ENCODE results near the gene RAI1. TPM values are rescaled to one million over a fixed set of nuclear protein-coding genes. Genes with fewer than 3 reads are reported as not detected.

RAI1 gene
- total RNA-seq, 2 donors from 2014 or later, result 35.9 to 42.9 TPM

DNA sequence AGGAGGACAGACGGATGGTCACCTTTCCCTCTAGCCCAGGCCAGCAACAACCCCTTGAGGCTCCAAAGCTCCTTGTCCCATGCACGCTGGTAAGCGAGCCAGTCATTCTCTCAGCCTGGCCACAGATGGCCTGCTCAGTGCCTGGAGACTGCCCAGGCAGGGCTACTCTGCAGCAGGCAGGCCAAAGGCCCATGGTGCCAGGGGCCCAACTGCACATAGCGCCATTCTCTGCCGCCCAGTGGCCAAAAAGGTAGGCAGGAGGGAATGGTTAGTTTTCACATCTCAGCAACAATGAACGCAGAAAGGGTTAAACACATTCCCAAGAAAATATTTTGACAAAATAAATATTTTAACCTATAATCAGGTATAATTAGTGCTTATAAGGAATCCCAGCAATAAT lies 163.2 kb downstream of the RAI1 start:
- Mint-ChIP-seq H3K36me3 (ENCODE audit: low read depth) (no peaks in the 10 kb centered on the region), H3K4me1 (peaks cover 16% of the 10 kb centered on the region), H3K27ac (no peak overlapping the region), H3K27me3 (ENCODE audit: insufficient read depth) (no peaks in the 10 kb centered on the region), H3K4me3 (no peak overlapping the region), H3K9me3 (no peaks in the 10 kb centered on the region)
- WGBS, 2 experiments (ENCODE audit: insufficient coverage in 1 of 2, insufficient read length in 1 of 2), result 94 to 97% methylated on average over 3 to 5 of the region's 6 CpGs
- TF ChIP-seq, protein P1, sequence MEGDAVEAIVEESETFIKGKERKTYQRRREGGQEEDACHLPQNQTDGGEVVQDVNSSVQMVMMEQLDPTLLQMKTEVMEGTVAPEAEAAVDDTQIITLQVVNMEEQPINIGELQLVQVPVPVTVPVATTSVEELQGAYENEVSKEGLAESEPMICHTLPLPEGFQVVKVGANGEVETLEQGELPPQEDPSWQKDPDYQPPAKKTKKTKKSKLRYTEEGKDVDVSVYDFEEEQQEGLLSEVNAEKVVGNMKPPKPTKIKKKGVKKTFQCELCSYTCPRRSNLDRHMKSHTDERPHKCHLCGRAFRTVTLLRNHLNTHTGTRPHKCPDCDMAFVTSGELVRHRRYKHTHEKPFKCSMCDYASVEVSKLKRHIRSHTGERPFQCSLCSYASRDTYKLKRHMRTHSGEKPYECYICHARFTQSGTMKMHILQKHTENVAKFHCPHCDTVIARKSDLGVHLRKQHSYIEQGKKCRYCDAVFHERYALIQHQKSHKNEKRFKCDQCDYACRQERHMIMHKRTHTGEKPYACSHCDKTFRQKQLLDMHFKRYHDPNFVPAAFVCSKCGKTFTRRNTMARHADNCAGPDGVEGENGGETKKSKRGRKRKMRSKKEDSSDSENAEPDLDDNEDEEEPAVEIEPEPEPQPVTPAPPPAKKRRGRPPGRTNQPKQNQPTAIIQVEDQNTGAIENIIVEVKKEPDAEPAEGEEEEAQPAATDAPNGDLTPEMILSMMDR (conservative IDR thresholded peaks at IDR 0.05), result no peak
- Histone ChIP-seq H3K27ac (ENCODE audit: low read depth, low read length) (peak overlapping the region; percentile 38), H3K9me3 (ENCODE audit: control insufficient read depth, low read length) (no peaks in the 10 kb centered on the region), H3K4me1 (ENCODE audit: control insufficient read depth, insufficient read depth, low read length) (no peaks in the 10 kb centered on the region), H3K4me3 (ENCODE audit: low read length) (no peak overlapping the region), H3K36me3 (ENCODE audit: control insufficient read depth, insufficient read depth, low read length) (no peaks in the 10 kb centered on the region), H3K9ac (ENCODE audit: extremely low read depth, low read length, poor library complexity, severe bottlenecking) (no peak overlapping the region), H3K27me3 (ENCODE audit: control insufficient read depth, insufficient read depth, low read length, poor library complexity, severe bottlenecking) (no peaks in the 10 kb centered on the region)
- DNase-seq, result no peak

DNA sequence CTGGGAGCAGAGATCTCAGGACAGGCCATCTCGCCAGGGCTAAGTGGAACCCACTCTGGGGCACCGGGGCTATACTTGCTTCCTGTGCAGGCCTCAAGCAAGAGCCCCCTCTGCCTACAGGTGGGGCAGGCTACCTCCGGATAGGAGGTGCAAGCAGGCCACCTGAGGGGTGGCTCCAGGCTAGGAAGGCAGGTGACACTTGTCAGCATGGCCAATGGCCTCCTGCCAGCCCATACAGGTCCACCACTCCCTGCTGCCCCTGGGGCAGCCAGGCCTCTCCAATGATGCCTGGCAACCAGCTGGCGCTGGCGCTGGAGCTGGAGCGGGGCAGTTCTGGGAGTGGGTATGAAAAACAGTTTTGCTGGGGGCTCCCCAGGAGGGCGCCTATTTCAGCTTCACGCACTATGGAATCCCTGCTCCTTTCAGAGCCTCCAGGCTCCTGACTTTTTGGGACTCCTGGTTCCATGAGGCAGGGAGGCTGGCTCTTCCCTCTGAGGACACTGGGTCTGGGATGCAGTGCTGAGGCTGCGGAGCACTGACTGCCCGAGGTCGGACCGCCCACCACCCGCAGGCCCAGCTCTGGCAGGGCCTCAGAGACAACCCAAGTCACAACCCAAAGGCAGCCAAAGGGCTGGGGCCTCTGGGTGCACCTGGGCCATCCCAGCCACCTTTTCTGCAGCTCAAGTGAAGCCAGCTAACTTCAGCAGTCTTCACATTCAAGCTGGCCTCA lies 164.0 kb downstream of the RAI1 start:
- no peaks in the 10 kb centered on the region for H3K27me3 ChIP-seq (ENCODE audit: control insufficient read depth, insufficient read depth, low read length, poor library complexity, severe bottlenecking)
- H3K4me1 ChIP-seq (ENCODE audit: control insufficient read depth, insufficient read depth, low read length), result no peaks in the 10 kb centered on the region
- Mint-ChIP-seq H3K36me3 (ENCODE audit: low read depth) (no peaks in the 10 kb centered on the region), H3K27me3 (ENCODE audit: insufficient read depth) (no peaks in the 10 kb centered on the region), H3K9me3 (no peaks in the 10 kb centered on the region), H3K27ac (no peak overlapping the region), H3K4me1 (peaks cover 19% of the 10 kb centered on the region), H3K4me3 (no peak overlapping the region)
- no peak overlapping the region for H3K9ac ChIP-seq (ENCODE audit: extremely low read depth, low read length, poor library complexity, severe bottlenecking)
- 94% methylated on average over 11 to 13 of the region's 13 CpGs for WGBS, 2 experiments (ENCODE audit: insufficient coverage in 1 of 2, insufficient read length in 1 of 2)
- H3K9me3 ChIP-seq (ENCODE audit: control insufficient read depth, low read length), result no peaks in the 10 kb centered on the region
- TF ChIP-seq, protein P1 (conservative IDR thresholded peaks at IDR 0.05), result no peak
- H3K36me3 ChIP-seq (ENCODE audit: control insufficient read depth, insufficient read depth, low read length), result no peaks in the 10 kb centered on the region
- no peak overlapping the region for H3K4me3 ChIP-seq (ENCODE audit: low read length)
- H3K27ac ChIP-seq (ENCODE audit: low read depth, low read length), result no peak overlapping the region
- peak; percentile 57 for DNase-seq

DNA sequence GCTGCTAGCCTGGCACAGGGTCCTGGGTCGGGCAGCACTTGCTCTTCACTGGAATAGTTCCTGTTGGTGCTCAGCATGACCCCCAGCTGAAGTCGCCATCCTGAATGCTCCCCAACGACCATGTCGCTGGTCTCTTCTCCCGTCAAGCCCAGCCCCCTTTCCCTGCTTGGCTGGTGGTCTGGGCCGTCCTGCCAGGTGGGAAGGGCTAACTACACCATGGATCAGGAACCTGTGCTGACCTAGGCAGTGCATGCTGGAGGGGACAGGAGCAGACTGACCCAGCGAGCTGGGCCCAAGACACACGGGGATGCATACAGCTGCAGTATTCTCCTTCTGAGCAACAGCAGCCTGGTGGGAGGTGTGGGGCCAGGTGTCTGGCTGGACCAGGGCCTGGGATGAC lies 164.7 kb downstream of the RAI1 start:
- no peaks in the 10 kb centered on the region for H3K9me3 ChIP-seq (ENCODE audit: control insufficient read depth, low read length)

More for the DNA sequence above, 164.7 kb downstream of the RAI1 start:
- Mint-ChIP-seq H3K4me1 (peaks cover 23% of the 10 kb centered on the region), H3K4me3 (no peak overlapping the region), H3K36me3 (ENCODE audit: low read depth) (no peaks in the 10 kb centered on the region), H3K27me3 (ENCODE audit: insufficient read depth) (no peaks in the 10 kb centered on the region), H3K27ac (peak overlapping the region; percentile 58), H3K9me3 (no peaks in the 10 kb centered on the region)
- Histone ChIP-seq H3K9ac (ENCODE audit: extremely low read depth, low read length, poor library complexity, severe bottlenecking) (no peak overlapping the region), H3K27me3 (ENCODE audit: control insufficient read depth, insufficient read depth, low read length, poor library complexity, severe bottlenecking) (no peaks in the 10 kb centered on the region), H3K27ac (ENCODE audit: low read depth, low read length) (no peak overlapping the region), H3K4me3 (ENCODE audit: low read length) (no peak overlapping the region), H3K36me3 (ENCODE audit: control insufficient read depth, insufficient read depth, low read length) (no peaks in the 10 kb centered on the region), H3K4me1 (ENCODE audit: control insufficient read depth, insufficient read depth, low read length) (no peaks in the 10 kb centered on the region)
- TF ChIP-seq, protein P1 (conservative IDR thresholded peaks at IDR 0.05), result no peak
- WGBS, 2 experiments (ENCODE audit: insufficient coverage in 1 of 2, insufficient read length in 1 of 2), result 73 to 85% methylated on average over 2 to 8 of the region's 8 CpGs
- DNase-seq, result peak; percentile 70

All from endodermal cell (in vitro differentiated cells).